ENCODE measurements around the gene ATP1A1.

The ATP1A1 gene

DNA sequence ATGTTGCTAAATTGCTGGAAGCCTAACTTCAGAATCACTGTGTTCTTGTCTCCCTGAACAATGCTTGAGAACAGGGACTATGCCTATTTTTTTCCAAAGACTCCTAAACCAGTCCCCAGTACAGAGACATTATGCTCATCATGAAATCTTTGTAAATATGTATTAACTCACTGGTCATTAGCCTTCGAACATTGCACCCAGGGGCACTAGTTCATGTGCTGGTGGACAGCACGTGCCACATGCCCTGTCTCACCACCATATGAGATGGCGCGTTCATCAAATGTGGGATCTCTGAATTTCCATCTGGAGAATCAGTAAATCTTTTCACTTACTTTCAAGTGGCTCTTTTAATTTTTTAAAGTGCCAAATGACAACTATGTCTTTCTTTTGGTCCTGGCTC lies 11.0 kb upstream of the ATP1A1 start:
- TF ChIP-seq, protein P1, sequence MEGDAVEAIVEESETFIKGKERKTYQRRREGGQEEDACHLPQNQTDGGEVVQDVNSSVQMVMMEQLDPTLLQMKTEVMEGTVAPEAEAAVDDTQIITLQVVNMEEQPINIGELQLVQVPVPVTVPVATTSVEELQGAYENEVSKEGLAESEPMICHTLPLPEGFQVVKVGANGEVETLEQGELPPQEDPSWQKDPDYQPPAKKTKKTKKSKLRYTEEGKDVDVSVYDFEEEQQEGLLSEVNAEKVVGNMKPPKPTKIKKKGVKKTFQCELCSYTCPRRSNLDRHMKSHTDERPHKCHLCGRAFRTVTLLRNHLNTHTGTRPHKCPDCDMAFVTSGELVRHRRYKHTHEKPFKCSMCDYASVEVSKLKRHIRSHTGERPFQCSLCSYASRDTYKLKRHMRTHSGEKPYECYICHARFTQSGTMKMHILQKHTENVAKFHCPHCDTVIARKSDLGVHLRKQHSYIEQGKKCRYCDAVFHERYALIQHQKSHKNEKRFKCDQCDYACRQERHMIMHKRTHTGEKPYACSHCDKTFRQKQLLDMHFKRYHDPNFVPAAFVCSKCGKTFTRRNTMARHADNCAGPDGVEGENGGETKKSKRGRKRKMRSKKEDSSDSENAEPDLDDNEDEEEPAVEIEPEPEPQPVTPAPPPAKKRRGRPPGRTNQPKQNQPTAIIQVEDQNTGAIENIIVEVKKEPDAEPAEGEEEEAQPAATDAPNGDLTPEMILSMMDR (conservative IDR thresholded peaks at IDR 0.05), result no peak
- H3K27ac ChIP-seq, result no peak overlapping the region

DNA sequence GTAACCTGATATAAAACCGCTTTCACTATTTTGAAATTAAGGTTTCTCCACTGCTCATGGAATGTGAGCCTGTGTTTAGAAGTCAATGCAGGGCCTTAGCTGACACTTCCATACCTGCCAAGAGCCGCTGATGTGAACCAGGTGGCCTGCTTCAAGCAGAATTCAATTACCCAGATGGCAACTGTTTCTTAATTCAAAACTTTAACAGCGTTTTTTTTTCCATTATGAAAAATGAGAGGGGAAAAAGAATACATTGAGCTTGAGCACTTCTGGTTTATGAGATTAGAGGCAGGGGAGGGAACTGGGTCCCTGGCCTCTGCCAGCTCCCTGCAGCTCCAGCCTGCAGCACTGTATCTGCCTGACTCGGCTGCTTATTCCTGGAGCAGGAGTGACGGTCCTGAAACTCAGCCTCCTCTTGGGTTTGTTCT lies 7.7 kb upstream of the ATP1A1 start:
- no peak overlapping the region for H3K27ac ChIP-seq
- TF ChIP-seq, protein P1 (conservative IDR thresholded peaks at IDR 0.05), result no peak

GRCh38 chr1:116365857-116366256 lies 7.2 kb upstream of the ATP1A1 start:
- H3K27ac ChIP-seq, result no peak overlapping the region
- TF ChIP-seq, protein P1 (conservative IDR thresholded peaks at IDR 0.05), result no peak

DNA sequence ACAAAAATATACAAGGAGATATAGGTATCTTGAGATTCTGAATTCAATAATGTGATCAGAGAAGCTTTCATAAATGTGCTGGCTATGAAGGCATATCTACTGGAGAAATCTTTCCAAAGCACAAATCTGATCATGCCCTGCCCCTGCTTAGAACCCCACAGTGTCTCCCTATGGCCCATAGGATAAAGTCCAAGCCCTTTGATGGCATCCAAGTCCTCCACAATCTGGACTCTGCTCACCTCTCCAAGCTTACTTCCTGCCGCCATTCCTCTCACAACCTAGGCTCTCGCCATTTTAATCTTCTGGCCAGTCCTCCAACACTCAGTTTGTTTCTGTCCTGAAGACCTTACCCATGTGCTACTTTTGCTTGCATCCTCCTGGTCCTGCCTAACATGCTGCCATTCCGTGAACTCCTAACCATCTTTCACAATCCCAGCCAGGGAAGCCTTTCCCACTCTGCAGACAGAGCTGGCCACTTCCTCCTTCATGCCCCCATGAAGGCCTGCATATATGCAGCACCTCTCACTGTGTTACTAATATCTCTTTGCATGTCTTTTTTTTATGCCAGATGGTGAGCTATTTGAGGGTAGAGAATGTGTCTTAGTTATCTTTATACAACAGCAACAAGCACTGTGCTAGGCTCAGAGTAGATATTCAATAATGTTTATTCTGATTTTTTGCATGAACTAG lies 5.6 kb upstream of the ATP1A1 start:
- TF ChIP-seq, protein P1 (conservative IDR thresholded peaks at IDR 0.05), result no peak
- no peak overlapping the region for H3K27ac ChIP-seq

- TF ChIP-seq, protein P1 (conservative IDR thresholded peaks at IDR 0.05), result no peak
- no peak overlapping the region for H3K27ac ChIP-seq
These were observed 4.8 kb upstream of the ATP1A1 start for GRCh38 chr1:116368241-116368640.

DNA sequence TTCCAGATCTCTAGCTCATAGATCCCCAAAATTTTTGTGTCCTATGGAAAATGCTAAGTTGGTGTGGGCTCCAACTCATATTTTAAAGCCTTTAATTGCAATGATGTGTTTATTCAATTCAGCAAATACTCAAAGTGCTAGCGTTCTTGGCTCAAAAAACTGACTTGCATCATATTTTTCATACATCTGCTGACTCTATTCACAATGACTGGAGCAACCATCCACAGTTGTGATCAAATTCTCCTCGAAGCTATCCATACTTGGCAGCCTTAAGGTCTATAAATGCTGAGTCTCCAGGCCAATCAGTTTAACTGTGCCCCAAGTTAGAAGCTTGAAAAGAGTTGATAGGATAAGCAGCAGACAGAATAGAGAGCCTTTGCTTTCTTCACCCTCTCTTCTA lies 2.9 kb upstream of the ATP1A1 start:
- H3K27ac ChIP-seq, result no peak overlapping the region
- TF ChIP-seq, protein P1 (conservative IDR thresholded peaks at IDR 0.05), result no peak

DNA sequence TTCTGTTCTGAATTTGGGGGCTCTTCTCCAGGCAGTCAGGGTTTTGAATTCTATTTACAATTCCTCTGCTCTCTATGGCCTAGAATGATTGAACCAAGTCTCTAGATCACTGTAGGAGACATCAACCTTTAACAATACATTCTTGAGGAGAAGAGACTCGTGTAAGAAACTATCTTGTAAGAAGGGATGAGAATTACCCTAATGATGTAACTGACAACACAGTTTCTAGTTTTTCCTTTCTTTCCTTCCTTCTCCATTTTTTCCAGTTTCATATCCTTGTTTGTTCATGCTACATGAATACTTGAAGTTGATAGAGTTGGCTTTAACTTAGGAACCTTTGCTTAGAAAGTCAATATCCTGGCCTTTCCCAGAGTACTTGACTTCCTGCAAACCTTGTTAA lies 1.3 kb upstream of the ATP1A1 start:
- H3K27ac ChIP-seq, result no peak overlapping the region

More for the DNA sequence above, 1.3 kb upstream of the ATP1A1 start:
- TF ChIP-seq, protein P1 (conservative IDR thresholded peaks at IDR 0.05), result no peak

Measured in VCaP (cell line).